Measurements from ENCODE around the gene OSMR.

The OSMR gene

GRCh38 chr5:38978036-38978435 is 132.2 kb downstream of the OSMR start:
- TF ChIP-seq CTCF (IDR thresholded peaks at IDR 0.05; ENCODE audit: insufficient read depth, low read depth, low read length, missing control alignments), result no peak
- DNase-seq (ENCODE audit: low read depth), result no peak

GRCh38 chr5:38979535-38979934 is 133.7 kb downstream of the OSMR start:
- no peak for TF ChIP-seq CTCF (IDR thresholded peaks at IDR 0.05; ENCODE audit: insufficient read depth, low read depth, low read length, missing control alignments)
- H3K4me3 ChIP-seq (ENCODE audit: low read depth, low read length), result no peak overlapping the region
- no peak for DNase-seq (ENCODE audit: low read depth)

More at GRCh38 chr5:38978036-38978435, 132.2 kb downstream of the OSMR start:
- H3K4me3 ChIP-seq (ENCODE audit: low read depth, low read length), result no peak overlapping the region

Data from GM12865 (cell line).